B cell (primary cell): Measurements from ENCODE around the gene SPDYE3.
"Not testable (repeated sequence)": the region's sequence is repeated elsewhere in the genome, so short reads cannot be mapped to it uniquely, and the experiment has no call there.

ENCODE experiments used
- EZH2 ChIP-seq: IDR thresholded peaks from 2 replicates; pipeline ENCODE4 v1.6.1; 2012; ENCODE audit warnings: borderline replicate concordance, low read depth, mild to moderate bottlenecking, moderate library complexity, low read length; ENCODE audit not compliant: insufficient read depth, poor library complexity, severe bottlenecking
- TF ChIP-seq, protein P1 (sequence below): fragments of 200-600 bp; IDR thresholded peaks from one replicate; pipeline ENCODE4 v1.8.0; 2022; ENCODE audit warnings: antibody characterized with exemption, mild to moderate bottlenecking

DNA sequence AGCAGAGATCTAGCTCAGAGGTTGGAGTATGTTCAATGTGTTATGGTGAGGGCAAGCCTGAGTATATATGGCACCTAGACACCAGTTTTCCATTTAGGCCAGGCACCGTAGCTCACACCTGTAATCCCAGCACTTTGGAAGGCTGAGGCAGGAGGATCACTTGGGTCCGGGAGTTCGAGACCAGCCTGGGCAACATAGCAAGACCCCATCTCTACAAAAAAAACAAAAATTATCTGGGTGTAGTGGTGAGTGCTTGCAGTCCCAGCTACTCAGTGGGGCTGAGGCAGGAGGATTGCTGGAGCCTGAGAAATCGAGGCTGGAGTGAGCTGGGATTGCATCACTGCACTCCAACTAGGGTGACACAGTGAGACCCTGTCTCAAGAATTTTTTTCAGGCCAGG, 44.6 kb upstream of the SPDYE3 start:
- not testable (repeated sequence) for TF ChIP-seq EZH2
- TF ChIP-seq, protein P1, sequence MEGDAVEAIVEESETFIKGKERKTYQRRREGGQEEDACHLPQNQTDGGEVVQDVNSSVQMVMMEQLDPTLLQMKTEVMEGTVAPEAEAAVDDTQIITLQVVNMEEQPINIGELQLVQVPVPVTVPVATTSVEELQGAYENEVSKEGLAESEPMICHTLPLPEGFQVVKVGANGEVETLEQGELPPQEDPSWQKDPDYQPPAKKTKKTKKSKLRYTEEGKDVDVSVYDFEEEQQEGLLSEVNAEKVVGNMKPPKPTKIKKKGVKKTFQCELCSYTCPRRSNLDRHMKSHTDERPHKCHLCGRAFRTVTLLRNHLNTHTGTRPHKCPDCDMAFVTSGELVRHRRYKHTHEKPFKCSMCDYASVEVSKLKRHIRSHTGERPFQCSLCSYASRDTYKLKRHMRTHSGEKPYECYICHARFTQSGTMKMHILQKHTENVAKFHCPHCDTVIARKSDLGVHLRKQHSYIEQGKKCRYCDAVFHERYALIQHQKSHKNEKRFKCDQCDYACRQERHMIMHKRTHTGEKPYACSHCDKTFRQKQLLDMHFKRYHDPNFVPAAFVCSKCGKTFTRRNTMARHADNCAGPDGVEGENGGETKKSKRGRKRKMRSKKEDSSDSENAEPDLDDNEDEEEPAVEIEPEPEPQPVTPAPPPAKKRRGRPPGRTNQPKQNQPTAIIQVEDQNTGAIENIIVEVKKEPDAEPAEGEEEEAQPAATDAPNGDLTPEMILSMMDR = not testable (repeated sequence)
